ENCODE measurements around the gene AOC2.
"Not testable (repeated sequence)": the region's sequence is repeated elsewhere in the genome, so short reads cannot be mapped to it uniquely, and the experiment has no call there.

Gene AOC2

DNA sequence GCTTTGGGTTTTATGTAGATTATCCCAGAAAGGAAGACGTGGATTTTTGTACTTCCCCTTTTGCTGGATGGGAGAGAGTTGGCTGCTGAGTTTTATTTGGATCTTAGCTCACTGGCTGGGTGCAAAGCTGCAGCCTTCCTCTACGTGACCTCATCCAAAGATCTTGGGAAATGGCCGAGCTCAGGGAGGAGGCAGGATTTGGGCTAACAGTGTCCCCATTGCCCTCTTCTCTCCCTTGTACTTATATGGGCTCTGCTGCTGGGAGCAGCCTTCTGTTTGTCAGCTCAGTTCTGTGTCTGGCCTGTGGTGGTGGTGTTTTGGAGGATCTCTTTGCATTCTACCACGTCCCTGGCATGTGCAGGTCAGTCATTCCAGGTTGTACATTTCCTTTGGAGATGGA is 8.6 kb downstream of the AOC2 start:
- FAIRE-seq (no peak), DNase-seq (ENCODE audit: extremely low spot score, insufficient read length, low read depth) (no peak)

GRCh38 chr17:42853597-42853967 is 9.2 kb downstream of the AOC2 start:
- no peak for FAIRE-seq
- DNase-seq (ENCODE audit: extremely low spot score, insufficient read length, low read depth): no peak

DNA sequence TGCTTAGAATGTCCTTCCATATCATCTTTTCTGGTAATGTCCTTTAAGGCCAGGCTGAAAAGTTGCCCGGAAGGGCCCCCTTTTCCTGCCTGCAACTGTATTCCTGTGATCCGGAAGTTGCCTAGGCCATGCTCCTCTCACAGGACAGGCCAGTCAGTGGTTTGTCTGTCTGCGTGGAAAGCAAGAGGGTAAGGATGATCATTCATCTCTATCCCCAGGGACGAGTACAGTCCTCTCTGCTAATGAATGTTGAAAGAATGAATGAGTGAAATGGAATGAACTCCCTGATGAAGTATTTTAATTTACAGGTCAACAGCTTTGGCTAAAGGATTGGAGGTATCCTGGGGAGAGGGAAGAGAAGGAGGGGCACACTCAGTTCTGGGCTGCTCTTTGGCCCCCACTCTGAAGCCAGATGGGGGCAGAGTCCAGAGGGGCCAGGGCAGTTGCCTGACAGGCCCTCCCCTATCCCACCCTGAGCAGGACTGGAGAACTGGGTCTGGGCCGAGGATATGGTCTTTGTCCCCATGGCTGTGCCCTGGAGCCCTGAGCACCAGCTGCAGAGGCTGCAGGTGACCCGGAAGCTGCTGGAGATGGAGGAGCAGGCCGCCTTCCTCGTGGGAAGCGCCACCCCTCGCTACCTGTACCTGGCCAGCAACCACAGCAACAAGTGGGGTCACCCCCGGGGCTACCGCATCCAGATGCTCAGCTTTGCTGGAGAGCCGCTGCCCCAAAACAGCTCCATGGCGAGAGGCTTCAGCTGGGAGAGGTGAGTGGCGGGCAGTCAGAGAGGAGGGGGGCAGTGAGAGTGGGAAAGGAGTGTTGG is 9.8 kb downstream of the AOC2 start:
- no peak for DNase-seq (ENCODE audit: extremely low spot score, insufficient read length, low read depth)
- FAIRE-seq: no peak

DNA sequence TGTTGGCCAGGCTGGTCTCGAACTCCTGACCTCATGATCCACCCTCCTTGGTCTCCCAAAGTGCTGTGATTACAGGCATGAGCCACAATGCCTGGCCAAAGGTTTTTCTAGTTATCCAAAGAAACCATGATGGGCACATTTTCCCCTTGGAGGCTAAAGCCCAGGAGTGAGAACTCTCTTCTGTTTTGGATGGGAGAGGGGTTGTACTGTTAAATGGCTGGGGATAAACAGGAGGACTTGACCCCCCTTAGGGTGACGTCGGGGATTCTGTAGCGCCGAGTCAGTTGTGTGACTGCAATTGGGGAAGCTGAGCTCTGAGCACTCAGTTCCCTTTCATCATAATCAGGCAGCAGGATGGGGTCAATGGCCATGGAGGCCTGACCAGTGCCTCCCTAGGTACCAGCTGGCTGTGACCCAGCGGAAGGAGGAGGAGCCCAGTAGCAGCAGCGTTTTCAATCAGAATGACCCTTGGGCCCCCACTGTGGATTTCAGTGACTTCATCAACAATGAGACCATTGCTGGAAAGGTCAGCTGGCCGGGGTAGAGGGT is 10.7 kb downstream of the AOC2 start:
- FAIRE-seq (no peak), DNase-seq (ENCODE audit: extremely low spot score, insufficient read length, low read depth) (no peak)

- not testable (repeated sequence) for FAIRE-seq; DNase-seq (ENCODE audit: extremely low spot score, insufficient read length, low read depth)
These were observed 11.7 kb downstream of the AOC2 start for GRCh38 chr17:42856093-42856492.

DNA sequence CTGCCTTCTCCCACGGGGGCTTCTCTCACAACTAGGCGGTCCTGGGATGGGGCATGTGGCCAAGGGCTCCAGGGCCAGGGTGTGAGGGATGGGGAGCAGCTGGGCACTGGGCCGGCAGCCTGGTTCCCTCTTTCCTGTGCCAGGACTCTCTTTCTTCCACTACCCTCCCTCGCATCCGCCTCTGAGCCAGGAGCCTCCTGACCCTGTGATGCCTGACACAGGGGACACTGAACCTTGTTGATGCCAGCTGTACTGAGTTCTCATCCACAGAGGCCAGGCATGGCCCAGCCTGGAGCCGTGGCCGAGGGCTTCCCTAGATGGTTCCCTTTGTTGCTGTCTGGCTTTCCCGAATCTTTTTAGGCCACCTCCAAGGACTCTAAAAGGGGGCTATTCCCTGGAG is 12.1 kb downstream of the AOC2 start:
- not testable (repeated sequence) for DNase-seq (ENCODE audit: extremely low spot score, insufficient read length, low read depth); FAIRE-seq

GRCh38 chr17:42857389-42857788 is 13.0 kb downstream of the AOC2 start:
- DNase-seq (ENCODE audit: extremely low spot score, insufficient read length, low read depth): no peak
- no peak for FAIRE-seq

GRCh38 chr17:42865638-42866094 is 21.3 kb downstream of the AOC2 start:
- FAIRE-seq: no peak
- no peak for DNase-seq (ENCODE audit: extremely low spot score, insufficient read length, low read depth)

DNA sequence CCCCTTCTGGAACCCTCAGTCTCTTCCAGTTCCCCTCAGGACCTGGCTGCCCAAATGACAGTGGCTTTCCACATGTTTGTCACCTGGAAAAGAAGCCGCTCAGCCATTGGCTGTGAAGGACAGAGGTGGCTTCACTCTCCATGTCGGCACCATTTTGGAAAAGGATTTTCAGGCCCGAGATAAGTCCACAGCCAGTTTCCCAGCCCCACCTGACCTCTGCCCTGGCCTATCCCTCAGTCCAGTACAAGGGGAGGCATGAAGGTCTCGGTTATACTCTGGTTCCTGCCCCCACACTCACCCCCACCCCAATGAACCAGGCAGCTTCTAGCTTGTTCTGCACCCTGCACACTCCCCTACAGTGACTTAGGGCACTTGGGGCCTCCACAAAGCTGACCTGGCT is 21.8 kb downstream of the AOC2 start:
- DNase-seq (ENCODE audit: extremely low spot score, insufficient read length, low read depth) (no peak), FAIRE-seq (no peak)

DNA sequence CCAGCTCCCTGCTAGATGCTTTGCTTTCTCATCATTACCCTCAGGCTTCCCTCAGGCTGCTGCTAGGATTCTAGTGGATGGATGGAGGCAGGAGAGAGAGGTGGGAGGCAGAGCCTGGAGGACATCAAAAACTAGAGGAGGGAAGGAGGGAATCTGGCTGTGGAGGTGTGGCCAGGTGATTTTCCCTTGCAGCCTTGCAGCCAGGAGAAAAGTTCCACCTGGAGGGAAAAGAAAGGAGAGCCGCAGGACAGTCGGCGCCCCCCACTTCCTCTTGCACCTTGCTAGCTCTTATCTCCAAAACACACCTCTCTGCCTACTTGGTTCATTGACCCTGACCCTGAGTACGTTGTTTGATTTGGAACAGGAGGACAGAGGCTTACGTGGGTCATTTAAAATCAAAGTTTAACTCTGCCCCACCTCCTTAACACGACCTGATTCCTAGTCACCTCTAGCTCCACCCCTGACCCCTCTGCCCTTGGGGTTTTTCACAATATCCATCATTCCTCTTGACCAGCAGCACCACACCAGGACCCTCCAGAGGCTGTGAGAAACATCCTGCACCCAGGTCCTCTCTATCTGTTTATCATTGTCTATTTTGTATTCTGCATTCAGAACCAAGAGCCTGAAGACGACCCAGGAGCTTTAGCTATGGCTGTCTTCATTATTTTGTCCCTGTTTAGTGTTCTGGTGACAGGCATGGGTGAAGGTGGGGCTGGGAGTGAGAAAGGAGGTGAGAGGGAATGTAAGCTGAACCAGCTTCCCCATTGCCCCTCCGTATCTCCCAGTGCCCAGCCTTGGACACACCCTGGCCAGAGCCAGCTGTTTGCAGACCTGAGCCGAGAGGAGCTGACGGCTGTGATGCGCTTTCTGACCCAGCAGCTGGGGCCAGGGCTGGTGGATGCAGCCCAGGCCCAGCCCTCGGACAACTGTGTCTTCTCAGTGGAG is 22.5 kb downstream of the AOC2 start:
- FAIRE-seq (no peak), DNase-seq (ENCODE audit: extremely low spot score, insufficient read length, low read depth) (no peak)

- not testable (repeated sequence) for FAIRE-seq; DNase-seq (ENCODE audit: extremely low spot score, insufficient read length, low read depth)
These were observed 23.4 kb downstream of the AOC2 start for GRCh38 chr17:42867694-42868261.

DNA sequence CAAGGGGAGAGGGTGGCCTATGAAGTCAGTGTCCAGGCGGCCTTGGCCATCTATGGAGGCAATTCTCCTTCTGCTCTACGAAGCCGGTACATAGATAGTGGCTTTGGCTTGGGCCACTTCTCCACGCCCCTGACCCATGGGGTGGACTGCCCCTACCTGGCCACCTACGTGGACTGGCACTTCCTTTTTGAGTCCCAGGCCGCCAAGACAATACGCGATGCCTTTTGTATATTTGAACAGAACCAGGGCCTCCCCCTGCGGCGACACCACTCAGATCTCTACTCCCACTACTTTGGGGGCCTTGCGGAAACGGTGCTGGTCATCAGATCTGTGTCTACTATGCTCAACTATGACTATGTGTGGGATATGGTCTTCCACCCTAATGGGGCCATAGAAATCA is 24.0 kb downstream of the AOC2 start:
- DNase-seq (ENCODE audit: extremely low spot score, insufficient read length, low read depth) (no peak), FAIRE-seq (no peak)

- FAIRE-seq: no peak
These were observed 27.3 kb downstream of the AOC2 start for GRCh38 chr17:42871647-42872046.

DNA sequence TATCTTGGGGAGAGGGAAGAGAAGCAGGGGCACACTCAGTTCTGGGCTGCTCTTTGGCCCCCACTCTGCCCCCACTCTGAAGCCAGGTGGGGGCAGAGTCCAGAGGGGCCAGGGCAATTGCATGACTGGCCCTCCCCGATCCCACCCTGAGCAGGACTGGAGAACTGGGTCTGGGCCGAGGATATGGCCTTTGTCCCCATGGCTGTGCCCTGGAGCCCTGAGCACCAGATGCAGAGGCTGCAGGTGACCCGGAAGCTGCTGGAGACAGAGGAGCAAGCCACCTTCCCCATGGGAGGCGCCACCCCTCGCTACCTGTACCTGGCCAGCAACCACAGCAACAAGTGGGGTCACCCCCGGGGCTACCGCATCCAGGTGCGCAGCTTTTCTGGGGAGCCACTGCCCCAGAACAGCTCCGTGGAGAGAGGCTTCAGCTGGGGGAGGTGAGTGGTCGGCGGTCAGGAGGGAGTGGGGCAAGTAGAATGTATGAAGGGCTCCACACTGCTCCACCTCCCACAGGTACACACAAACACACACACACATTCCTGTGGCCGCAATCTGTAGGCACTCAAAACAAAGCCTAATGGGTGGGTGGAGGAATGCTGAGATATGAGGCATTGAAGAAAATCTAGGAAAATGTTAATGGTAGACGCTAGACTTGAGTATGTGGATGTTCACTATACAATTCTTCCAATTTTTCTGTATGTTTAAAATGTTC is 28.0 kb downstream of the AOC2 start:
- DNase-seq (ENCODE audit: extremely low spot score, insufficient read length, low read depth) (no peak), FAIRE-seq (no peak)

More at GRCh38 chr17:42871647-42872046, 27.3 kb downstream of the AOC2 start:
- DNase-seq (ENCODE audit: extremely low spot score, insufficient read length, low read depth): no peak

- no peak for DNase-seq (ENCODE audit: extremely low spot score, insufficient read length, low read depth)
- FAIRE-seq: no peak
These were observed 28.9 kb downstream of the AOC2 start for GRCh38 chr17:42873315-42873714.

GRCh38 chr17:42873932-42874695 is 29.7 kb downstream of the AOC2 start:
- FAIRE-seq; DNase-seq (ENCODE audit: extremely low spot score, insufficient read length, low read depth): not testable (repeated sequence)

DNA sequence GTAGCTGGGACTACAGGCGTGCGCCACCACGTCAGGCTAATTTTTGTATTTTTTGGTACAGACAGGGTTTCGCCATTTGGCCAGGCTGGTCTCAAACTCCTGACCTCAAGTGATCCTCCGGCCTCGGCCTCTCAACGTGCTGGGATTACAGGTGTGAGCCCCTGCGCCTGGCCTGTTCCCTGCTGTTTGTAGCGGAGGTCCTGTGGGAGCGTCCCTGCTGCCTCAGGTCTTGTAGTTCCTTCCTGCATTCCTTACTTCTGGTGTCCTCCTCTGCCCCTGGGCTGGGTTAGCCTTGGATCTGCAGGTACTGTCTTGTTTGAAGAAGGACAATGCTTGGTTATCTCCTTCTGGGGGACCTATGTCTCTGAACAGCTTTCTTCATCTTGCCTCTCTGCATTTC is 32.7 kb downstream of the AOC2 start:
- DNase-seq (ENCODE audit: extremely low spot score, insufficient read length, low read depth) (no peak), FAIRE-seq (no peak)

DNA sequence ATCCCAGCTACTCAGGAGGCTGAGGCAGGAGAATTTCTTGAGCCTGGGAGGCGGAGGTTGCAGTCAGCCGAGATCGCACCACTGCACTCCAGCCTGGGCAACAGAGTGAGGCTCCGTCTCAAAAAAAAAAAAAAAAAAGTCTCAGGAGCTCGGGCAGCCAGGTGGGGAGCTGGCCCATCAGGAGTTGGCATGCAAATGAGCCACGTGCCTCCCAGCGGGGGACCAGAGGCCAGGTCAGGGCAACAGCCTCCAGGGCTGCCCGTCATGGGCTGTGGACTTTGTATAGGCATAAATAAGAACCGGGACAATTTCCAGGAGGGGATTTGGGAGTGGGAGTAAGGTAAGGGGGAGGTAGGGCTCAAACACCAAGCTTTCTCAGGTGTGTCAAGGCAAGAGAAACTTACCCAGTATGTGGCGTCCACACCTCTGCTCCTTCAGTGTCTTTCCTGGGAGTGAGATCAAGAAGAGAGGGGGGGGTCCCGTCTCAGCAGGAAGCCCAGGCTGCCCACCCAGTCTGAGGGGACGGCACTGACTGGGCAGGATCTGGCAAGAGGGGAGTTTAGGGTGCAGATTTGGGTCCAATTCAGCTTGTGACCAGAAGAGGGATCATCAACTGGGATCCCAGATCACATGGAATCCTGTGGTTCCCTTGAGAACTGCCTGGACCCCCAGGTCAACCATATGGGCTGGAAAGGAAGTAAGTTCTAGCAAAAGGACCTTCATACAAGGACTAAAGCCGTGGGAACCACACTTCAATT is 33.9 kb downstream of the AOC2 start:
- no peak for DNase-seq (ENCODE audit: extremely low spot score, insufficient read length, low read depth)
- FAIRE-seq: no peak

All from GM18507 (cell line).